Fibroblast of lung (primary cell): ENCODE measurements around the gene C3orf18. TPM values are rescaled to one million over a fixed set of nuclear protein-coding genes. Genes with fewer than 3 reads are reported as not detected.

ENCODE experiments used
- DNase-seq, 2 donors: peaks; one replicate each; pipeline versions ENCODE4 v3.0.0 to v3.0.0-alpha.2; 2010; ENCODE audit warnings: low read depth in 2 of 2
- H2AFZ ChIP-seq: 2 replicates; pipeline ENCODE4 v1.5.1; 2012; ENCODE audit warnings: low read length, control low read depth, inconsistent platforms
- H3K27ac ChIP-seq: 2 replicates; pipeline ENCODE4 v1.5.1; 2011; ENCODE audit warnings: low read length, control low read depth; ENCODE audit not compliant: insufficient read depth
- H3K27me3 ChIP-seq: 2 replicates; pipeline ENCODE4 v1.5.1; 2011; ENCODE audit warnings: mild to moderate bottlenecking, low read length; ENCODE audit not compliant: control insufficient read depth, insufficient read depth
- H3K36me3 ChIP-seq: 2 replicates; pipeline ENCODE4 v1.5.1; 2011; ENCODE audit warnings: low read length; ENCODE audit not compliant: control insufficient read depth, insufficient read depth
- H3K4me1 ChIP-seq: 2 replicates; pipeline ENCODE4 v1.5.1; 2011; ENCODE audit warnings: low read length; ENCODE audit not compliant: control insufficient read depth, insufficient read depth; ENCODE audit errors: extremely low read depth
- H3K4me2 ChIP-seq: 2 replicates; pipeline ENCODE4 v1.5.1; 2011; ENCODE audit warnings: low read length, control low read depth; ENCODE audit not compliant: insufficient read depth; ENCODE audit errors: extremely low read depth
- H3K4me3 ChIP-seq, 4 experiments: fragments of 200-600 bp in 1 of 4; sonication (generic) in 1 of 4; replicated peaks in 1 of 4; 2 replicates each; pipeline ENCODE4 v1.5.1; 2011 to 2016; ENCODE audit warnings: low read length in 4 of 4, low read depth in 3 of 4, mild to moderate bottlenecking in 3 of 4, control low read depth in 2 of 4, inconsistent platforms in 1 of 4, mixed read lengths in 1 of 4; ENCODE audit not compliant: insufficient read depth in 1 of 4; ENCODE audit errors: control extremely low read depth in 1 of 4
- H3K79me2 ChIP-seq: 2 replicates; pipeline ENCODE4 v1.5.1; 2012; ENCODE audit warnings: mild to moderate bottlenecking, low read length, inconsistent platforms; ENCODE audit not compliant: control insufficient read depth, insufficient read depth
- H3K9ac ChIP-seq: 2 replicates; pipeline ENCODE4 v1.5.1; 2011; ENCODE audit warnings: mild to moderate bottlenecking, low read length, control low read depth; ENCODE audit not compliant: insufficient read depth
- H3K9me3 ChIP-seq: 2 replicates; pipeline ENCODE4 v1.5.1; 2012; ENCODE audit warnings: low read depth, low read length; ENCODE audit not compliant: control insufficient read depth, insufficient read depth
- H4K20me1 ChIP-seq: 2 replicates; pipeline ENCODE4 v1.5.1; 2011; ENCODE audit warnings: low read length; ENCODE audit not compliant: control insufficient read depth, insufficient read depth; ENCODE audit errors: extremely low read depth
- CTCF ChIP-seq, 2 donors: IDR thresholded peaks in 1 of 2; conservative IDR thresholded peaks in 1 of 2; 1 replicate in 1 of 2; 2 replicates in 1 of 2; pipeline ENCODE4 v1.5.1; 2011 to 2012; ENCODE audit warnings: low read length in 2 of 2, control low read depth in 1 of 2, inconsistent platforms in 1 of 2, low read depth in 1 of 2, mild to moderate bottlenecking in 1 of 2
- EZH2 ChIP-seq: IDR thresholded peaks from 2 replicates; pipeline ENCODE4 v1.5.1; 2012; ENCODE audit warnings: low read length, control low read depth, mild to moderate bottlenecking; ENCODE audit errors: missing control alignments
- polyA plus RNA-seq, 2 donors: library from polyadenylated mRNA; depleted of rRNA in 1 of 2; stranded (reverse) in 1 of 2; unstranded in 1 of 2; fragments of >200 nt; gene quantifications; 2 replicates each; pipeline ENCODE4 v1.2.1, GENCODE V29; 2011 to 2012; ENCODE audit warnings: missing spikeins in 1 of 2
- total RNA-seq: library from RNA; depleted of rRNA; stranded (reverse); fragments of >200 nt; gene quantifications from 2 replicates; pipeline ENCODE4 v1.2.1, GENCODE V29; 2014

Gene C3orf18
- total and polyA plus RNA-seq, 2 donors (not counting 1 experiment from before 2014, with no cell fraction given) = 8.7 to 25.8 TPM

- Histone ChIP-seq H3K4me2 (no peak overlapping the region), H3K79me2 (peaks cover 7% of the 10 kb centered on the region), H3K27ac (no peak overlapping the region), H3K4me3 (no peak overlapping the region), H3K9me3 (no peaks in the 10 kb centered on the region), H3K27me3 (no peaks in the 10 kb centered on the region), H3K36me3 (peaks cover 7% of the 10 kb centered on the region), H2AFZ (no peak overlapping the region), H3K9ac (no peak overlapping the region), H4K20me1 (no peaks in the 10 kb centered on the region), H3K4me1 (peaks cover 5% of the 10 kb centered on the region)
- no peak for TF ChIP-seq EZH2
- TF ChIP-seq CTCF (conservative IDR thresholded peaks at IDR 0.05 in 1 of 2, IDR thresholded peaks at IDR 0.05 in 1 of 2; ENCODE audit: low read depth in 1 of 2, low read length in 2 of 2) = no peak
- DNase-seq = no peak
Measured at GRCh38 chr3:50571486-50571885, 3.9 kb upstream of the C3orf18 start.

DNA sequence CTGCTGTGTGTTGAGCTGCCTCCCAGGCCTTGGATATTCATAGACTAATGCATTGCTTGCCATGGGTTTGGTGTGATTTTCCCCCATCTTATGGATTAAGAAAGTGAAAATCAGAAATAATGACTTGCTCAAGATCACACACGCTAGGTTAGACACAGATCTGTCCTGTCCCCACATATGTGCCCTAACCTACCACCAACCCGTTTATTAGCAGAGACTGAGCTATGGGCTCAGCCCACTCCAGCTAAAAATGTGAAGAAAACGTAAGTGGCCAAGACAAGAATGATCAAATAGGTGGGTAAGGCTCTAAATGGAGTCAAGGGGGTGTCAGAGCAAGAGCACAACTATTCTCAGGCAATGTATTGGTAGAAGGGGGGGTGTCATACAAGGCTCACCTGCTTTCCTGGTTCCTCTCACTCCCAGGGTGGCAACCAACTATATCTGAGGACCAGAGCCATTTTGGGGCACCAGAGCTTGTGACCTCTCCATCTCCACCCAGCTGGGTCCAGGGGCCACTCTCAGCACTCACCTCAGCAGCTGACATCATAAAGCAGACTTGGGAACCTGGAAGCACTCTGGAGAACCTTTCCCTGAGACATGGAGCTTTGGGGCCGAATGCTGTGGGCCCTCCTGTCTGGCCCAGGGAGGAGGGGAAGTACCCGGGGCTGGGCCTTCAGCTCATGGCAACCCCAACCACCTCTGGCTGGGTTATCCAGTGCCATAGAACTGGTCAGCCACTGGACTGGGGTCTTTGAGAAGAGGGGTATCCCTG lies 3.1 kb upstream of the C3orf18 start:
- DNase-seq = no peak
- no peak for TF ChIP-seq CTCF (conservative IDR thresholded peaks at IDR 0.05 in 1 of 2, IDR thresholded peaks at IDR 0.05 in 1 of 2; ENCODE audit: low read depth in 1 of 2, low read length in 2 of 2)
- H3K9ac ChIP-seq = no peak overlapping the region

GRCh38 chr3:50568947-50569749 lies 1.6 kb upstream of the C3orf18 start, which contains the start of gene HEMK1:
Gene HEMK1, plus strand, starts transcription at chr3:50569522. Its CDS starts 1,583 bp downstream, at chr3:50571105.
- H3K27ac ChIP-seq = peak within 1 kb of the TSS; percentile 86
- peak within 1 kb of the TSS; percentile 93 for H3K4me2 ChIP-seq
- H3K4me3 ChIP-seq = peak within 1 kb of the TSS; percentile 89 to 99 (median 96)
- DNase-seq = peak; percentile 91 to 95
- peak within 1 kb of the TSS; percentile 95 for H2AFZ ChIP-seq
- H3K4me1 ChIP-seq = peaks cover 5% of the 10 kb centered on the region
- H3K9ac ChIP-seq = peak within 1 kb of the TSS; percentile 85
- H3K27me3 ChIP-seq = no peaks in the 10 kb centered on the region
- TF ChIP-seq EZH2 (no peak), CTCF (conservative IDR thresholded peaks at IDR 0.05 in 1 of 2, IDR thresholded peaks at IDR 0.05 in 1 of 2; ENCODE audit: low read depth in 1 of 2, low read length in 2 of 2) (no peak)
- no peaks in the 10 kb centered on the region for H4K20me1 ChIP-seq
- peaks cover 5% of the 10 kb centered on the region for H3K36me3 ChIP-seq
- H3K9me3 ChIP-seq = no peaks in the 10 kb centered on the region
- peaks cover 7% of the 10 kb centered on the region for H3K79me2 ChIP-seq

More for the DNA sequence above, 3.1 kb upstream of the C3orf18 start:
- no peak overlapping the region for H3K27ac ChIP-seq
- no peaks in the 10 kb centered on the region for H3K9me3 ChIP-seq
- no peak overlapping the region for H2AFZ ChIP-seq
- H3K4me2 ChIP-seq = peak overlapping the region; percentile 93
- H3K27me3 ChIP-seq = no peaks in the 10 kb centered on the region
- no peaks in the 10 kb centered on the region for H4K20me1 ChIP-seq
- peak overlapping the region in 2 of 4 experiments; percentile 95 to 98 for H3K4me3 ChIP-seq
- peaks cover 7% of the 10 kb centered on the region for H3K79me2 ChIP-seq
- peaks cover 5% of the 10 kb centered on the region for H3K4me1 ChIP-seq
- peaks cover 7% of the 10 kb centered on the region for H3K36me3 ChIP-seq
